ENCODE measurements around the gene GALE. TPM values are rescaled to one million over a fixed set of nuclear protein-coding genes. Genes with fewer than 3 reads are reported as not detected.

The GALE gene
- total and polyA plus RNA-seq, 11 donors = 6.2 to 20.8 (median 9.9) TPM

GRCh38 chr1:23825076-23825761 lies 24.7 kb upstream of the GALE start, which contains the start of gene HMGCL:
TSS of gene HMGCL (minus strand) at chr1:23825429. CDS start at chr1:23825415, 14 bp downstream.
- intact Hi-C loops (cut with DNase I) = loop anchor here in 3 of 10 donors (5.0 to 10.0 kb wide), 2 partner anchors 42 to 50 kb away; partner anchors contain the start of genes FUCA1 (in 2 of the 3) and PITHD1 (in 1 of the 3)
- TF ChIP-seq CTCF (IDR thresholded peaks at IDR 0.05) (peak in 1 of 12 donors; percentile 7), POLR2A (IDR thresholded peaks at IDR 0.05) (peak in 1 of 2 donors; percentile 85)

GRCh38 chr1:23824711-23825075 lies 24.1 kb upstream of the GALE start:
- peak overlapping the region; percentile 74 to 100 (median 97) for H3K4me3 ChIP-seq
- ATAC-seq = no peak
- peak overlapping the region; percentile 89 to 98 (median 96) for H3K27ac ChIP-seq
- no peaks in the 10 kb centered on the region for H3K27me3 ChIP-seq
- peaks cover 0 to 7% (median under 1%) of the 10 kb centered on the region in 9 donors for H3K36me3 ChIP-seq
- peaks cover 0 to 18% (median 10%) of the 10 kb centered on the region in 12 donors for H3K4me1 ChIP-seq
- H3K9me3 ChIP-seq = no peaks in the 10 kb centered on the region
- intact Hi-C loops (cut with DNase I) = loop anchor here in 6 of 10 donors (5.0 to 10.0 kb wide), 2 partner anchors 43 to 50 kb away; partner anchors contain the start of genes FUCA1 (in 5 of the 6) and PITHD1 (in 1 of the 6)
- TF ChIP-seq CTCF (IDR thresholded peaks at IDR 0.05) (no peak), POLR2A (IDR thresholded peaks at IDR 0.05) (no peak)
- 1 to 2% (median 2%) methylated on average over 8 of the region's 8 CpGs for WGBS, 4 donors
- no peak for DNase-seq

More at GRCh38 chr1:23825076-23825761, 24.7 kb upstream of the GALE start, which contains the start of gene HMGCL:
- Histone ChIP-seq H3K4me3 (peak within 1 kb of the TSS; percentile 74 to 100 (median 97)), H3K27me3 (no peaks in the 10 kb centered on the region), H3K9me3 (no peaks in the 10 kb centered on the region), H3K27ac (peak within 1 kb of the TSS; percentile 89 to 98 (median 96)), H3K4me1 (peaks cover 0 to 18% (median 10%) of the 10 kb centered on the region in 12 donors), H3K36me3 (peaks cover 0 to 2% (median 0%) of the 10 kb centered on the region in 9 donors)
- ATAC-seq = peak; percentile 96 to 100 (median 99)
- DNase-seq = peak; percentile 93 to 95 (median 93)
- 0 to 2% (median 1%) methylated on average over 23 to 42 of the region's 42 CpGs for WGBS, 4 donors

GRCh38 chr1:23823767-23824166 lies 23.2 kb upstream of the GALE start:
- 77 to 84% (median 79%) methylated on average over 7 of the region's 7 CpGs for WGBS, 4 donors
- TF ChIP-seq CTCF (IDR thresholded peaks at IDR 0.05) = no peak
- no peak for TF ChIP-seq POLR2A (IDR thresholded peaks at IDR 0.05)
- peaks cover 0 to 18% (median 10%) of the 10 kb centered on the region in 12 donors for H3K4me1 ChIP-seq
- ATAC-seq (no peak), DNase-seq (no peak)
- no peak overlapping the region for H3K27ac ChIP-seq
- no peaks in the 10 kb centered on the region for H3K9me3 ChIP-seq
- H3K27me3 ChIP-seq = no peaks in the 10 kb centered on the region
- H3K36me3 ChIP-seq = peaks cover 0 to 17% (median 9%) of the 10 kb centered on the region in 9 donors
- H3K4me3 ChIP-seq = peak overlapping the region in 1 of 12 donors; percentile 81
- intact Hi-C loops (cut with DNase I) = loop anchor here in 4 of 10 donors (5.0 to 10.0 kb wide), 2 partner anchors 44 to 49 kb away; partner anchors contain the start of genes FUCA1 (in 3 of the 4) and PITHD1 (in 1 of the 4)

DNA sequence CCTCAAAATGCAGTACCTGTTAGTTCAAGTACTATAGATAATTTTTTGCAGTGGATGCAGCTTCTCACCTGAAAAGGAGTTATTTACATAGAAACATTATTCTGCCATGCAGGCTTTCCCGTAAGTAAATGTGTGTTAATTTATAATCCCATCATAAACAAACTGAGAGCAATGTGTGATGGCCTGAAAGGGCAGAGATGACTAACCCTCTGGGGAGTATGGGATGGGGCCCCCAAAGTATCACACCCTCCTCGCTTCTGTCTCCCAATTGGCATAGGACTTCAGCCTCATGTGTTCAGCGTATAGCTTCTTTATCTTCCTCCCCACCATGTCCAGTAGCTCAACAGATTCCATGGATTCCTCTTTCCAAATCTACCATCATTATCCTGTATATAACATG lies 17.1 kb upstream of the GALE start:
- Histone ChIP-seq H3K9me3 (no peaks in the 10 kb centered on the region), H3K4me1 (no peaks in the 10 kb centered on the region), H3K27ac (no peak overlapping the region), H3K27me3 (no peaks in the 10 kb centered on the region), H3K36me3 (peaks cover 0 to 77% (median 64%) of the 10 kb centered on the region in 9 donors), H3K4me3 (no peak overlapping the region)
- TF ChIP-seq POLR2A (IDR thresholded peaks at IDR 0.05) = no peak
- TF ChIP-seq CTCF (IDR thresholded peaks at IDR 0.05) = no peak
- 89 to 91% (median 90%) methylated on average over 3 of the region's 3 CpGs for WGBS, 4 donors
- ATAC-seq (no peak), DNase-seq (no peak)
- intact Hi-C loops (cut with DNase I) = loop anchor here in 1 of 10 donors (10.0 kb wide), 1 partner anchor 97 kb away; the partner anchor contains the start of gene CNR2
